ENCODE data around the gene TMEM254.

Gene TMEM254

GRCh38 chr10:80141696-80142460 is 63.4 kb downstream of the TMEM254 start:
- H3K9me3 ChIP-seq (ENCODE audit: control insufficient read depth, low read length), result no peaks in the 10 kb centered on the region
- WGBS, 2 experiments, result 86 to 87% methylated on average over 17 to 19 of the region's 19 CpGs
- H3K36me3 ChIP-seq (ENCODE audit: control insufficient read depth, insufficient read depth, low read length), result no peaks in the 10 kb centered on the region
- no peak overlapping the region for H3K27ac ChIP-seq (ENCODE audit: insufficient read depth, low read depth, low read length, poor library complexity, severe bottlenecking)
- no peaks in the 10 kb centered on the region for H3K27me3 ChIP-seq (ENCODE audit: control insufficient read depth, insufficient read depth, low read length, poor library complexity, severe bottlenecking)
- H3K4me1 ChIP-seq (ENCODE audit: control insufficient read depth, insufficient read depth, low read length), result no peaks in the 10 kb centered on the region
- H3K4me3 ChIP-seq (ENCODE audit: insufficient read depth, low read depth, low read length), result no peak overlapping the region
